Effector CD4-positive, alpha-beta T cell (primary cell): ENCODE measurements around the gene CFAP210.
"Not testable (repeated sequence)": the region's sequence is repeated elsewhere in the genome, so short reads cannot be mapped to it uniquely, and the experiment has no call there.

ENCODE experiments used
- DNase-seq: peaks from one replicate; pipeline ENCODE4 v3.0.0-alpha.2; 2020

Gene CFAP210

GRCh38 chr2:169670215-169670651, 24.0 kb downstream of the CFAP210 start:
- DNase-seq, result no peak

GRCh38 chr2:169667583-169667982, 26.6 kb downstream of the CFAP210 start:
- no peak for DNase-seq

- DNase-seq, result no peak
These were observed 29.0 kb downstream of the CFAP210 start for GRCh38 chr2:169664978-169665930.

- DNase-seq, result no peak
These were observed 29.6 kb downstream of the CFAP210 start for GRCh38 chr2:169664600-169664977.

- no peak for DNase-seq
These were observed 31.0 kb downstream of the CFAP210 start for GRCh38 chr2:169663247-169663646.

- no peak for DNase-seq
These were observed 31.5 kb downstream of the CFAP210 start for GRCh38 chr2:169662744-169663143.

GRCh38 chr2:169661265-169661664, 32.9 kb downstream of the CFAP210 start:
- no peak for DNase-seq

GRCh38 chr2:169659320-169659719, 34.9 kb downstream of the CFAP210 start:
- no peak for DNase-seq

- no peak for DNase-seq
These were observed 35.3 kb downstream of the CFAP210 start for GRCh38 chr2:169658877-169659276.

GRCh38 chr2:169656164-169656563, 38.0 kb downstream of the CFAP210 start:
- DNase-seq, result no peak

- no peak for DNase-seq
These were observed 40.6 kb downstream of the CFAP210 start for GRCh38 chr2:169653636-169654035.

- no peak for DNase-seq
These were observed 44.9 kb downstream of the CFAP210 start for GRCh38 chr2:169649278-169649677.

- DNase-seq, result no peak
These were observed 46.7 kb downstream of the CFAP210 start for GRCh38 chr2:169647496-169647895.

GRCh38 chr2:169644173-169644572, 50.0 kb downstream of the CFAP210 start:
- no peak for DNase-seq

GRCh38 chr2:169641464-169641863, 52.7 kb downstream of the CFAP210 start:
- no peak for DNase-seq

GRCh38 chr2:169640104-169640503, 54.1 kb downstream of the CFAP210 start:
- no peak for DNase-seq

- DNase-seq, result no peak
These were observed 56.6 kb downstream of the CFAP210 start for GRCh38 chr2:169637620-169638019.

GRCh38 chr2:169636440-169637097, 57.6 kb downstream of the CFAP210 start:
- DNase-seq, result no peak

- no peak for DNase-seq
These were observed 68.4 kb downstream of the CFAP210 start for GRCh38 chr2:169625781-169626180.

- no peak for DNase-seq
These were observed 71.0 kb downstream of the CFAP210 start for GRCh38 chr2:169623235-169623634.

GRCh38 chr2:169620509-169620908, 73.7 kb downstream of the CFAP210 start:
- no peak for DNase-seq

- DNase-seq, result no peak
These were observed 74.3 kb downstream of the CFAP210 start for GRCh38 chr2:169619946-169620345.

- DNase-seq, result not testable (repeated sequence)
These were observed 78.2 kb downstream of the CFAP210 start for GRCh38 chr2:169615982-169616381.

- DNase-seq, result no peak
These were observed 80.3 kb downstream of the CFAP210 start for GRCh38 chr2:169613876-169614275.
